HEK293T (cell line): Measurements from ENCODE around the gene ITGAE.

Source experiments
- CTCF ChIA-PET: fragments of 350-600 bp; formaldehyde crosslinking; extraction: SDS; loops from one replicate; lab custom pipeline; 2021; ENCODE audit warnings: antibody characterized with exemption, inconsistent platforms; lab: Yijun Ruan, JAX
- POLR2A ChIA-PET: fragments of 350-600 bp; formaldehyde crosslinking; extraction: SDS; loops from one replicate; lab custom pipeline; 2020; ENCODE audit warnings: antibody characterized with exemption, inconsistent platforms; lab: Yijun Ruan, JAX
- DNase-seq: peaks from one replicate; pipeline ENCODE4 v3.0.0; 2012; ENCODE audit warnings: mixed read lengths; ENCODE audit errors: extremely low spot score
- ARNT ChIP-seq: fragments of 450-650 bp; IDR thresholded peaks from 2 replicates; pipeline ENCODE4 v1.6.1; 2017; ENCODE audit warnings: mild to moderate bottlenecking
- BHLHE40 ChIP-seq: fragments of 450-650 bp; IDR thresholded peaks from 2 replicates; pipeline ENCODE4 v1.6.1; 2016; ENCODE audit warnings: mild to moderate bottlenecking, moderate library complexity, borderline replicate concordance
- CTBP1 ChIP-seq: fragments of 450-650 bp; IDR thresholded peaks from 2 replicates; pipeline ENCODE4 v1.6.1; 2016; ENCODE audit warnings: borderline replicate concordance
- ELF4 ChIP-seq: fragments of 450-650 bp; IDR thresholded peaks from 2 replicates; pipeline ENCODE4 v1.6.1; 2017; ENCODE audit warnings: antibody characterized with exemption
- FOXA1 ChIP-seq: fragments of 450-650 bp; IDR thresholded peaks from 2 replicates; pipeline ENCODE4 v1.6.1; 2016; ENCODE audit warnings: mild to moderate bottlenecking
- FOXK2 ChIP-seq: fragments of 450-650 bp; IDR thresholded peaks from 2 replicates; pipeline ENCODE4 v1.6.1; 2016; ENCODE audit warnings: mild to moderate bottlenecking
- FOXM1 ChIP-seq: fragments of 450-650 bp; IDR thresholded peaks from 2 replicates; pipeline ENCODE4 v1.6.1; 2017; ENCODE audit warnings: mild to moderate bottlenecking, borderline replicate concordance
- HDGF ChIP-seq: fragments of 450-650 bp; IDR thresholded peaks from 2 replicates; pipeline ENCODE4 v1.6.1; 2017; ENCODE audit warnings: antibody characterized with exemption, borderline replicate concordance
- L3MBTL2 ChIP-seq: fragments of 450-650 bp; conservative IDR thresholded peaks from 2 replicates; pipeline ENCODE4 v1.6.1; 2016; ENCODE audit warnings: mild to moderate bottlenecking
- LEF1 ChIP-seq: fragments of 450-650 bp; IDR thresholded peaks from 2 replicates; pipeline ENCODE4 v1.6.1; 2017; ENCODE audit warnings: mild to moderate bottlenecking, borderline replicate concordance
- NFRKB ChIP-seq: fragments of 450-650 bp; IDR thresholded peaks from 2 replicates; pipeline ENCODE4 v1.6.1; 2016; ENCODE audit warnings: mild to moderate bottlenecking, moderate library complexity
- SP1 ChIP-seq: fragments of 450-650 bp; IDR thresholded peaks from 2 replicates; pipeline ENCODE4 v1.6.1; 2017
- SUZ12 ChIP-seq: fragments of 450-650 bp; IDR thresholded peaks from 2 replicates; pipeline ENCODE4 v1.6.1; 2016; ENCODE audit warnings: mild to moderate bottlenecking
- TARDBP ChIP-seq: fragments of 450-650 bp; IDR thresholded peaks from 2 replicates; pipeline ENCODE4 v1.6.1; 2016
- ZNF384 ChIP-seq: fragments of 450-650 bp; IDR thresholded peaks from 2 replicates; pipeline ENCODE4 v1.6.1; 2016
- TF ChIP-seq, protein P1 (sequence below): fragments of 450-650 bp; IDR thresholded peaks from 2 replicates; pipeline ENCODE4 v1.6.1; 2016

ITGAE gene

DNA sequence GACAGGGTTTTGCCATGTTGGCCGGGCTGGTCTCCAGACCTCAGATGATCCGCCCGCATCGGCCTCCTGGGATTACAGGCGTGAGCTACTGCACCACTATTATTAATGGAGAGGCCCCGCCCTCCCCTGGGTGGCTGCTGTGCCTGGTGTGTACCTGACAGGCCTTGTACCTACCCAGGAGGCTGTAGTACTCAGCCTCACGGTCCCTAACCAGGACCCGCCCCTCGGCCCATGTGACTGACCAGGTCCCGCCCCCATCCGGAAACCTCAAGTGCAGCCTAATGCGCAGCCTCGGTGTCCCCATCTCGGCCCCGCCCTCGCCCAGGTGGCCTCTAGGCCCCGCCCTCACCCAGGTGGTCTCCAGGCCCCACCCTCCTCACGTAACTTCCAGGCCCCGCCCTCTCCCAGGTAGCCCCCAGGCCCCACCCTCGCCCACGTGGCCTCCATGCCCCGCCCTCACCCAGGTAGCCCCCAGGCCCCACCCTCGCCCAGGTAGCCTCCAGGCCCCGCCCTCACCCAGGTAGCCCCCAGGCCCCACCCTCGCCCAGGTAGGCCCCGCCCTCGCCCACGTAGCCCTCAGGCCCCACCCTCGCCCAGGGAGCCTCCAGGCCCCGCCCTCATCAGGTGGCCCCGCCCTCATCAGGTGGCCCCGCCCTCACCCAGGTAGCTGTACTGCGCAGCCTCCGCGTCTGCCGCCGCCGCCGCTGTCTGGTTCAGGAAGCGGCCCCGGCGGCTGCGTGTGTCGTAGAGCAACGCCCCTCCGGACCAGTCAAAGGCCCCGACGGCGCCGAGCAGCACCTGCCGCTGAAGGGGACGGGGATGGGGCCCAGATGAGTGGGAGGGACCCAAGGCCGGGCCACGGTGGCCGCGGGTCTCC is 46.3 kb downstream of the ITGAE start:
- CTCF ChIA-PET: no interaction called here
- POLR2A ChIA-PET: no interaction called here
- peak; percentile 90 for DNase-seq
- TF ChIP-seq ELF4 (no peak), SUZ12 (no peak), NFRKB (no peak), LEF1 (no peak), SP1 (no peak), ZNF384 (no peak), CTBP1 (no peak), L3MBTL2 (no peak), TARDBP (no peak), FOXK2 (no peak), BHLHE40 (no peak), FOXA1 (no peak), FOXM1 (no peak), HDGF (no peak), ARNT (no peak)
- TF ChIP-seq, protein P1, sequence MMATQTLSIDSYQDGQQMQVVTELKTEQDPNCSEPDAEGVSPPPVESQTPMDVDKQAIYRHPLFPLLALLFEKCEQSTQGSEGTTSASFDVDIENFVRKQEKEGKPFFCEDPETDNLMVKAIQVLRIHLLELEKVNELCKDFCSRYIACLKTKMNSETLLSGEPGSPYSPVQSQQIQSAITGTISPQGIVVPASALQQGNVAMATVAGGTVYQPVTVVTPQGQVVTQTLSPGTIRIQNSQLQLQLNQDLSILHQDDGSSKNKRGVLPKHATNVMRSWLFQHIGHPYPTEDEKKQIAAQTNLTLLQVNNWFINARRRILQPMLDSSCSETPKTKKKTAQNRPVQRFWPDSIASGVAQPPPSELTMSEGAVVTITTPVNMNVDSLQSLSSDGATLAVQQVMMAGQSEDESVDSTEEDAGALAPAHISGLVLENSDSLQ: no peak

DNA sequence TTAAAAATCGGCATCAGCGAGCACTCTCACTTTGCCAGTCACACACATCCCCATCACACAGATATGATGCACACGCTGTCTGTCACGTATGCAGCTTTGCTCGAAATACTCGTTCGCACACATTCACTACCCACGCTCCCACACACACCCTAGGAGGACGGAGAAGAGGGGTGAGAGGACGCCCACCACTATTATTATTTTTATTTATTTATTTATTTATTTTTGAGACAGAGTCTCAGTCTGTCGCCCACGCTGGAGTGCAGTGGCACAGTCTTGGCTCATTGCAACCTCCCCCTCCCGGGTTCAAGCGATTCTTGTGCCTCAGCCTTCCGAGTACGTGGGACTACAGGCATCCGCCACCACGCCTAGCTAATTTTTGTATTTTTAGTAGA is 46.9 kb downstream of the ITGAE start:
- ChIA-PET POLR2A (interaction anchor here (0.8 kb wide), 1 partner anchor 31 kb away, joined by 3 read pairs; the partner anchor contains the start of gene HASPIN), CTCF (interaction anchor here (1.1 kb wide), 1 partner anchor 16 kb away, joined by 3 read pairs; no protein-coding TSS in a partner anchor)
- DNase-seq: no peak
- TF ChIP-seq NFRKB: no peak
- TF ChIP-seq, protein P1: no peak
- TF ChIP-seq CTBP1: no peak
- TF ChIP-seq SP1: no peak
- no peak for TF ChIP-seq LEF1
- no peak for TF ChIP-seq FOXK2
- no peak for TF ChIP-seq FOXM1

DNA sequence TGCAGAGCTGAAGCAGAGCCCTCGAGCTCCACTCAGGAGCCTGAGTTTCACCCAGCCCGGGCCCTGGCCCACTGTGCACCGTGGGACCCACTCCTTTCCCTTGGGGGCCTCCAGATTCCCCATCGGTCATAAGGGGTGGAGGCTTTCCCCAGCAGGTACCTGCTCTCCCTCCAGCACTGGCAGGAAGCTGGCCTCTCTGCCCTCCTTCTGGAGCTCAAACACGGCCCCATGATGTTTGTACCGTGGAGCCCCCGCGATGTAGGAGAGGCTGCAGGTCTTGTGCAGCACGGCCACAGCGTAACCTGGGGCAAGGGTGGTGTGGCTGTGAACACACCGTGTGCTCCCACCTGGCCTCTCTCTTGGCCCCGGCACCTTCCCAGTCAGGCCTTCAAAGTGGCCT is 47.4 kb downstream of the ITGAE start:
- ChIA-PET POLR2A (interaction anchor here (0.8 kb wide), 1 partner anchor 30 kb away, joined by 3 read pairs; the partner anchor contains the start of gene HASPIN), CTCF (interaction anchor here (1.1 kb wide), 1 partner anchor 16 kb away, joined by 3 read pairs; no protein-coding TSS in a partner anchor)
- TF ChIP-seq NFRKB: no peak
- TF ChIP-seq, protein P1: no peak
- no peak for TF ChIP-seq ARNT
- no peak for TF ChIP-seq HDGF
- no peak for TF ChIP-seq SUZ12
- TF ChIP-seq ELF4: no peak
- no peak for TF ChIP-seq CTBP1
- TF ChIP-seq LEF1: no peak
- TF ChIP-seq FOXK2: no peak
- no peak for TF ChIP-seq BHLHE40
- no peak for TF ChIP-seq FOXM1
- TF ChIP-seq TARDBP: no peak
- TF ChIP-seq SP1: no peak
- no peak for TF ChIP-seq FOXA1
- DNase-seq: no peak

DNA sequence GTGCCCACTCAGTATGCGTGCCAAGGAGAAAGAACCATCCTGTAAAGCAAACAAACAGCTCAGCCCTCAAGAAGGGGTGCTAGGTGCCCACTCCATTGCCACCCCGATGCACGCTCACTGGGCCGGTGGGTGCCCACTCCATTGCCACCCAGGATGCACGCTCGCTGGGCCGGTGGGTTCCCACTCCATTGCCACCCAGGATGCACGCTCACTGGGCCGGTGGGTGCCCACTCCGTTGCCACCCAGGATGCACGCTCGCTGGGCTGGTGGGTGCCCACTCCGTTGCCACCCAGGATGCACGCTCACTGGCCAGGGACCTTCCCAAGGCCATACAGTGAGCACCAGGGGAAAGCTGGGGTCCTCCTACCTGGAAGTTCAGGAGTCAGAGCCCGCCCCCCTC is 49.2 kb downstream of the ITGAE start:
- POLR2A ChIA-PET: no interaction called here
- TF ChIP-seq SUZ12 (no peak), HDGF (no peak)
- CTCF ChIA-PET: interaction anchor here (1.0 kb wide), 1 partner anchor 14 kb away, joined by 3 read pairs; no protein-coding TSS in a partner anchor
- no peak for DNase-seq

DNA sequence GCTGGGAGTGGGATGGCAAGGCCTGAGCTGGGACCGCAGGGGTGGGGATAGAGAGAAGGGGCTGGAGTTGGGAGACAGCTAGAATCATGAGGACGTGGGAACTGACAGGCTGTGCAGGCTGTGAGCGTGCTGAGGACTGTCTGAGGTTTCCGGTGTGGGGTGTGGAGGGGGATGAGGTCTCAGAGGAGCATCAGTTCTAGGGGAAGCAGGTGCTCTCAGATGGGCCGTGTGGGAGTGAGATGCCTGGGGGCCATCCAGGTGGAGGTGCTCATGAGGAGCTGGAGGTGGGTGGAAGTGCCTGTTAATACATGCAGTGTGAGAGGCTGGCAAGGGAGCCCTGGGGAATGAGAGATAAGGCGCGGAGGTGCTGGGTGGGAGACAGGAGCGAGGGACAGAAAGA is 50.1 kb downstream of the ITGAE start:
- TF ChIP-seq SUZ12: no peak
- TF ChIP-seq FOXM1: no peak
- no peak for TF ChIP-seq LEF1
- TF ChIP-seq, protein P1: no peak
- no peak for TF ChIP-seq ELF4
- no peak for DNase-seq
- CTCF ChIA-PET: interaction anchor here (0.8 to 1.0 kb wide), 2 partner anchors 13 to 17 kb away, joined by 3 read pairs; no protein-coding TSS in a partner anchor
- POLR2A ChIA-PET: no interaction called here

DNA sequence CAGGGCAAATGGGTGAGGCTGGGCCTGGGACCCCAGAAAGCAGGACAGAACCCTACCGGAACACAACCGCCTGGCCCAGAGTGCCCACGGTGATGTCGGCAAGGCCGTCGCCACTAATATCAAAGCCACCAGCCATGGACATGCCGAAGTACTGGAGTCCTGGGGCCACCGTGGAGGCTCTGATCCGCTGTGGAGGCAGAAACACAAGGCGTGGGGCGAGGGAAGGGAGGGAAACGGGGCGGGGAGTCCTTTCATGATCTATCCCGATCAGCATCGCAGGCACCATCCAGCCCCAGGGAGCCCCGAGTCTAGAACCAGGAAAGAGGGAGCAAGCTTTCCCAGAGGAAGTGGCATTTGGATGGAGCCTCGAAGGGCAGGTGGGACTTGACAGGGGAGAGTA is 50.7 kb downstream of the ITGAE start:
- TF ChIP-seq NFRKB (no peak), ARNT (no peak), FOXA1 (no peak), BHLHE40 (no peak), L3MBTL2 (no peak), CTBP1 (no peak), LEF1 (no peak), SP1 (no peak), FOXK2 (no peak), SUZ12 (no peak), ZNF384 (no peak), FOXM1 (no peak)
- ChIA-PET CTCF (no interaction called here), POLR2A (no interaction called here)
- DNase-seq: no peak
